Left ventricle myocardium inferior (tissue), 1 donor: Measurements from ENCODE around the gene KCNMA1. TPM values are rescaled to one million over a fixed set of nuclear protein-coding genes. Genes with fewer than 3 reads are reported as not detected.
A peak's percentile ranks its signal among the peaks of the same experiment; 100 is the strongest.

ENCODE experiments used
- DNase-seq: peaks from one replicate; pipeline ENCODE4 v3.0.0-alpha.2; 2020
- H3K27ac ChIP-seq: fragments of 200-600 bp; replicated peaks from 2 replicates; pipeline ENCODE4 v1.8.0; 2021
- H3K27me3 ChIP-seq: fragments of 200-600 bp; 2 replicates; pipeline ENCODE4 v1.8.0; 2021; ENCODE audit warnings: low read depth
- H3K36me3 ChIP-seq: fragments of 200-600 bp; 2 replicates; pipeline ENCODE4 v1.8.0; 2021
- H3K4me1 ChIP-seq: fragments of 200-600 bp; 2 replicates; pipeline ENCODE4 v1.8.0; 2021
- H3K4me3 ChIP-seq: fragments of 200-600 bp; 2 replicates; pipeline ENCODE4 v1.8.0; 2021; ENCODE audit warnings: mild to moderate bottlenecking, moderate library complexity
- H3K9me3 ChIP-seq: fragments of 200-600 bp; replicated peaks from 2 replicates; pipeline ENCODE4 v1.8.0; 2021
- intact Hi-C: fragments of 100-400 bp; cut with micrococcal nuclease; formaldehyde crosslinking; loops from one replicate; pipeline ENCODE4 v1.11.0; 2022
- total RNA-seq: library from RNA; stranded (reverse); fragmentation: NEBNext Ultra II Directional; extraction: Animal tissue kit (Norgen Biotek cat#: 25700); gene quantifications from one replicate; pipeline ENCODE4 v1.2.1, GENCODE V29; 2021
- TF ChIP-seq, protein P1 (sequence below): fragments of 200-600 bp; IDR thresholded peaks from 2 replicates; pipeline ENCODE4 v1.8.0; 2021; ENCODE audit warnings: antibody characterized with exemption, mild to moderate bottlenecking, borderline replicate concordance
- donor health status: DM: no; HTN: yes; CAD: no; lungs with severe emphysema.

The KCNMA1 gene
- total RNA-seq, 1 donor from 2014 or later = 1.8 TPM

DNA sequence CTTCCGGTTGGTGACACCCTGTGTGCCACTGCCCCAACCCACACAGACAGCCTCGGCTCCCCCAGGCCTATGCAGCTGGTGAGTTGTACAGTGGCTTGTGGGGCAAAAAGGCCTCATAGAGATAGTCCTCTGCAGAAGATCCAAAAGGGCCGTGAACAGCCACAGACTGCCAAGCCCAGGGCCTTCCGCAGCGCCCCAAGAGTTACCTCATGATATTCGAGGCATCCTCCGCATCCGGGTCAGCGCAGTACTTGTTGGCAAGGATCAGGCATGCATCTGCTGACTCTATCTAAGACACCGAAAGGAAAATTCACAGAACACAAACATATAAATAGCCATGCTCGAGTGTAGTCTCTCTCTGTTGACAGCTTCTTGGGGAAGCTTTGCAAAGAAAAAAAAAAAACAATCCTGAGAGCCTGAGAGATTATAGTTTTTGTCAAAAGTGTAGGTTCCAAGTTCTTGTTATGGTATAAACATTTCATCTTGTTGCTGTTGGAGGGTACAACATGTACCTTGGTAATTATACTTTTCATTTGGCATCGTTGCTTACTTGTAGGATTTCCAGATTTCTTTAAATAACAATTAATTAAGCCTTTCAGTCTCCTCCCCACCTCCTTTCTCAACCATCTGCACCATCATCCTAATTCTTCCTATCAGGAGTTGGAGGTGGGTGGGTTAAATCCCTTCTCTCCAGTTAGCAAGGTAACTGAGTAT, 553.0 kb downstream of the KCNMA1 start:
- peaks cover 11% of the 10 kb centered on the region for H3K4me1 ChIP-seq
- no peaks in the 10 kb centered on the region for H3K27me3 ChIP-seq
- H3K27ac ChIP-seq = peak overlapping the region; percentile 27
- no peaks in the 10 kb centered on the region for H3K36me3 ChIP-seq
- H3K4me3 ChIP-seq = no peak overlapping the region
- intact Hi-C loops = no loop called here
- peak; percentile 40 for DNase-seq
- H3K9me3 ChIP-seq = no peaks in the 10 kb centered on the region
- TF ChIP-seq, protein P1, sequence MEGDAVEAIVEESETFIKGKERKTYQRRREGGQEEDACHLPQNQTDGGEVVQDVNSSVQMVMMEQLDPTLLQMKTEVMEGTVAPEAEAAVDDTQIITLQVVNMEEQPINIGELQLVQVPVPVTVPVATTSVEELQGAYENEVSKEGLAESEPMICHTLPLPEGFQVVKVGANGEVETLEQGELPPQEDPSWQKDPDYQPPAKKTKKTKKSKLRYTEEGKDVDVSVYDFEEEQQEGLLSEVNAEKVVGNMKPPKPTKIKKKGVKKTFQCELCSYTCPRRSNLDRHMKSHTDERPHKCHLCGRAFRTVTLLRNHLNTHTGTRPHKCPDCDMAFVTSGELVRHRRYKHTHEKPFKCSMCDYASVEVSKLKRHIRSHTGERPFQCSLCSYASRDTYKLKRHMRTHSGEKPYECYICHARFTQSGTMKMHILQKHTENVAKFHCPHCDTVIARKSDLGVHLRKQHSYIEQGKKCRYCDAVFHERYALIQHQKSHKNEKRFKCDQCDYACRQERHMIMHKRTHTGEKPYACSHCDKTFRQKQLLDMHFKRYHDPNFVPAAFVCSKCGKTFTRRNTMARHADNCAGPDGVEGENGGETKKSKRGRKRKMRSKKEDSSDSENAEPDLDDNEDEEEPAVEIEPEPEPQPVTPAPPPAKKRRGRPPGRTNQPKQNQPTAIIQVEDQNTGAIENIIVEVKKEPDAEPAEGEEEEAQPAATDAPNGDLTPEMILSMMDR = no peak

DNA sequence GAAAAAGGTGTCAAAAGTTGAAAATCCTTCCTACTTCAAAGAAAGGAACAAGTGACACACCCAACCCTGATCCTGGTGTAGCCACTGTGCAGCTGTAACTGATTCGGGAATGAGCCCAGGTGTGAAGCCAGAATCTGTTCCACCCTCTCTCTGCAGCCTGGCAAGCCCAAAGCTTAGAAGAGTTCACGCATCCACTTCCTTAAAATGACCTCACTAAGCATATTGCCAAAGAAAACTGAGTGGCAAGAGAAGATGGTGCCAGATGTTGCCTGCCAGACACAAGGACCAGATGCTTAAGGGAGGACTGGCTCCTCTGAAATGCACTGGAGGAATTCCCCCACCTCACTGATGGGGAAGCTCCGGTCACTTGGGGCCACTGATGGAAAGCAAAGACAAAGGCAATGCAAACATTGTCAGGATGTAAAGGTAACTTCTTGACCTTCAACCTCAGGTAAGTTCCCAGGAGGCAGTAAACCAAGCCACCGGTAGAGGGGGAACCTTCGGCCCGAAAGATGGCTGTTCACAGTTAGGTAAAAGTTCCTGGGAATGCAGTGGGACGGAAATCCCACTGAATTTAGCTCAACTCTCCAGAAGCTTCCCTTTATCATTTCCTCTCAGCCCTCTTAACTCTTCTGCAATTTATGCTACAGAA, 554.9 kb downstream of the KCNMA1 start:
- Histone ChIP-seq H3K4me1 (peaks cover 11% of the 10 kb centered on the region), H3K27me3 (no peaks in the 10 kb centered on the region), H3K36me3 (no peaks in the 10 kb centered on the region), H3K9me3 (no peaks in the 10 kb centered on the region), H3K4me3 (no peak overlapping the region), H3K27ac (no peak overlapping the region)
- TF ChIP-seq, protein P1 = peak; percentile 7
- DNase-seq = no peak
- intact Hi-C loops = no loop called here

DNA sequence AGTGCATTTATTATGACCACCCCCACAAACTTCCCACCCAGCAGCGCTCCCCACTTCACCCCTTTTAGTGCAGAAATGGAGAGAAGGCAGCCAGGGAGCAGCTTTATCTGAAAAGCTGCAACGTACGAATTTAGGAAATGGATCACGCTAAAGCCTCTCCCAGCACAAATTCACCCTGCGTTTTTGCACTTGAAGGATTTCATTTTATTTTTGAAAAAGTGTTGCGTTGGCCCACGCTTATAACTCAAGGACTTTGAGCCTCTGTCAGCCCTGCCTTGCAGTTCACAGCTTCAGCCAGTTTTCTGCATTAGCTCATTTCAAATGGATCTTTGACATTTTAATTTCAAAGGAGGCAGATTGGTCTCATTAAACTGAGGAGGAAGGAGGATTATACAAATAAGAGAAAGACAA, 556.1 kb downstream of the KCNMA1 start:
- TF ChIP-seq, protein P1 = no peak
- H3K27ac ChIP-seq = no peak overlapping the region
- no peak overlapping the region for H3K4me3 ChIP-seq
- no peaks in the 10 kb centered on the region for H3K27me3 ChIP-seq
- H3K4me1 ChIP-seq = peaks cover 11% of the 10 kb centered on the region
- no peaks in the 10 kb centered on the region for H3K9me3 ChIP-seq
- intact Hi-C loops = no loop called here
- no peaks in the 10 kb centered on the region for H3K36me3 ChIP-seq
- DNase-seq = no peak

DNA sequence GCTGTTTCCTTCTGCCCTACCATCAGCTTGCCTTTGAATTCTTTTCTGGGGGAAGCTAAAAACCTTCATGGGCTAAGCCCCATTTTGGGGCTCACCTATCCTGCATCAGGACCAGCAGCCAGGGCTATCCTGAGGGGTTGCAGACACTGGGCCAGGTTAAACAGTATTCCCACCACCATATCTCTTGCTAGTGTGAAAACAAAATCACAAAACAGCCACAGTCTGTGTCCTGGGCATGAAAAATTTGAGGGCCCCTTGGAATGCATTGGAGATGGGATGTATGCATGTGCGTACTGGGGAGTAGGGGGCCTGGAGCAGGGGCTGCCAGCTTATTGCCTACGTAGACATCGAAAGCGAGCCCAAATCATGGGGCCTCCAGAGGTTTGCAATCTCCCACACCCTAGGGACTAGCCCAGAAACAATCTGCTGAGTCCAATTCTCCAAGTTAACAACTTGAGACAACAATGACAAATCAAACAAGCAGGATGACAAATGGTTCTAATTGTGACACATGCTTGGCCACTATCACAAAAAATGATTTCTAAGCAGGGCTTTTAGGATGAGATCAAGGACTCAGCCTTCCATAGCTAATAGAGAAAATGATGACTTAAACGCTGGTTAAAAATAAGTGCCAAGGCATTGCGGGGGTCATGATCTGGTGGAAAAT, 557.1 kb downstream of the KCNMA1 start:
- Histone ChIP-seq H3K27ac (no peak overlapping the region), H3K27me3 (peaks cover 5% of the 10 kb centered on the region), H3K4me1 (peaks cover 11% of the 10 kb centered on the region), H3K9me3 (no peaks in the 10 kb centered on the region), H3K4me3 (no peak overlapping the region), H3K36me3 (no peaks in the 10 kb centered on the region)
- TF ChIP-seq, protein P1 = no peak
- intact Hi-C loops = no loop called here
- no peak for DNase-seq

DNA sequence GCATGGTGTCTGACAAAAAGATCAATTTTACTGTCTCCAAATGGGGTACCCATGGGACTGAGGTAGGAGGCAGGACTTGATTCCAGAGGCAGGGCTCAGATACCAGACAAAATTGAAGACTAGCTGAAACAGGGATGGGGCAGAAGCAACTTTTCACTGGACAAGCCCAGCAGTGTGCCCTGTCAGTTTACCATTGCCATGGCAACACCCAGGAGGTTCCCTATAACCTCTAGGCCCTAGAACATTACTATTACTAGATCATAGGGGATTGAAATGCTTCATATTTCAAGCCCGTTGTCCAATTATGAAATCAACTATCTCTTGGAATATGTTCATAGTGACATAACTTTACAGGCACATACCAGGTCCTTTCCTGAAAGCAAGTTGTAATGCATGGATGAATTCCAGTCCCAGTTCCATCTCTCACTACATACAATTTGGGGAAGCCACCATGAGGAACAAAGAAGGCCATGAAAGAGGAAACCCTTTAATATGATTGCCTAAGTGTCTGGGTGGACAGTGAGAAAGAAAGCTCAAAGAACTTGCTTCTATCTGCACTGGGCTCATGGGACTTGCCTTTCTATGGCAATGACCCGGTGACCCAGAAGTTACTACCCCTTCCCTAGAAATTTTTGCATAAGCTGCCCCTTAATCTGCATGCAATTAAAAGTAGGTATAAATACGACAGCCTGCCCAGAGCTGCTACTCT, 557.9 kb downstream of the KCNMA1 start:
- no peak overlapping the region for H3K27ac ChIP-seq
- H3K9me3 ChIP-seq = no peaks in the 10 kb centered on the region
- no peak for DNase-seq
- H3K4me3 ChIP-seq = no peak overlapping the region
- no peaks in the 10 kb centered on the region for H3K36me3 ChIP-seq
- peaks cover 11% of the 10 kb centered on the region for H3K4me1 ChIP-seq
- H3K27me3 ChIP-seq = peaks cover 13% of the 10 kb centered on the region
- intact Hi-C loops = no loop called here
- TF ChIP-seq, protein P1 = no peak
